ENCODE data around the gene MEA1. TPM values are rescaled to one million over a fixed set of nuclear protein-coding genes. Genes with fewer than 3 reads are reported as not detected.

Gene MEA1
- total and polyA plus RNA-seq, 4 donors = 10.7 to 50.3 (median 30.6) TPM

- H3K4me3 ChIP-seq (ENCODE audit: low read depth in 1 of 3, low read length in 3 of 3) = no peak overlapping the region
- WGBS = 94% methylated on average over 19 of the region's 19 CpGs
- no peak for DNase-seq (ENCODE audit: low spot score)
- H3K9ac ChIP-seq (ENCODE audit: low read depth in 1 of 2, low read length in 2 of 2) = no peak overlapping the region
- H3K27me3 ChIP-seq (ENCODE audit: control insufficient read depth in 4 of 4, insufficient read depth in 4 of 4, low read length in 3 of 4) = no peaks in the 10 kb centered on the region
- no peak overlapping the region for H3K27ac ChIP-seq (ENCODE audit: low read depth in 1 of 2, low read length in 2 of 2)
- H3K9me3 ChIP-seq (ENCODE audit: control insufficient read depth in 4 of 4, low read length in 3 of 4) = no peaks in the 10 kb centered on the region
- peaks cover 5 to 42% (median 15%) of the 10 kb centered on the region in 4 donors for H3K36me3 ChIP-seq (ENCODE audit: control insufficient read depth in 4 of 4, insufficient read depth in 3 of 4, low read depth in 1 of 4, low read length in 3 of 4)
- TF ChIP-seq EGR1 (IDR thresholded peaks at IDR 0.05; ENCODE audit: low read depth in 2 of 2) = no peak
- no peak for TF ChIP-seq HNF4G (IDR thresholded peaks at IDR 0.05)
- peaks cover 2 to 16% (median 10%) of the 10 kb centered on the region in 4 donors for H3K4me1 ChIP-seq (ENCODE audit: control insufficient read depth in 4 of 4, insufficient read depth in 4 of 4, low read length in 3 of 4)
Measured at GRCh38 chr6:43052225-43052841, 38.6 kb upstream of the MEA1 start.

DNA sequence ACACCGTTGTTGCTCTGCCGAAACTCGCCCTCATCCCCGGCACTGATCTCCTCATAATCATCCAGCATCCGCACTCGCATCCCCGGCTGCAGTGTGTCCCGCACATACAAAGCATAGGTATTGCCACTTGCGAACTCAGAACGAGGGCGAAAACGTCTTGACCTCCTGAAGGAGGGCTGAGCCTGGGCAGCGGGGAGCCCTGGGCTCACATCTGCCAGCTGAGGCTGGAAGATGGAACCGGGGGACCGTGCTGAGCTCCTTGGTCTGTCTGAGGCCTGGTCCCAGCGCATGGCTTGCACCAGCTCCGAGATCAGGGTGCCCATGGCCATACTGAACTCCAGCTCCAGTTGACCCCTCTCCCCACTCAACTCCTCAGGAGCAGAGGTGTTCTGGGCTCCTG is 37.2 kb upstream of the MEA1 start:
- H3K36me3 ChIP-seq (ENCODE audit: control insufficient read depth in 4 of 4, insufficient read depth in 3 of 4, low read depth in 1 of 4, low read length in 3 of 4) = peaks cover 9 to 49% (median 23%) of the 10 kb centered on the region in 4 donors
- TF ChIP-seq REST (IDR thresholded peaks at IDR 0.05) (no peak), MAX (IDR thresholded peaks at IDR 0.05) (no peak), TAF1 (conservative IDR thresholded peaks at IDR 0.05) (no peak), NR2F2 (IDR thresholded peaks at IDR 0.05) (no peak), FOXA1 (IDR thresholded peaks at IDR 0.05) (no peak), HNF4A (conservative IDR thresholded peaks at IDR 0.05) (no peak), SP1 (IDR thresholded peaks at IDR 0.05) (no peak), EGR1 (IDR thresholded peaks at IDR 0.05; ENCODE audit: low read depth in 2 of 2) (no peak), YY1 (IDR thresholded peaks at IDR 0.05) (no peak), RAD21 (IDR thresholded peaks at IDR 0.05) (no peak), RXRA (IDR thresholded peaks at IDR 0.05) (no peak)
- TF ChIP-seq, protein P1, sequence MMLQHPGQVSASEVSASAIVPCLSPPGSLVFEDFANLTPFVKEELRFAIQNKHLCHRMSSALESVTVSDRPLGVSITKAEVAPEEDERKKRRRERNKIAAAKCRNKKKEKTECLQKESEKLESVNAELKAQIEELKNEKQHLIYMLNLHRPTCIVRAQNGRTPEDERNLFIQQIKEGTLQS (IDR thresholded peaks at IDR 0.05) = no peak
- no peak overlapping the region for H3K27ac ChIP-seq (ENCODE audit: low read depth in 1 of 2, low read length in 2 of 2)
- no peaks in the 10 kb centered on the region for H3K9me3 ChIP-seq (ENCODE audit: control insufficient read depth in 4 of 4, low read length in 3 of 4)
- H3K4me1 ChIP-seq (ENCODE audit: control insufficient read depth in 4 of 4, insufficient read depth in 4 of 4, low read length in 3 of 4) = peaks cover 2 to 16% (median 10%) of the 10 kb centered on the region in 4 donors
- no peaks in the 10 kb centered on the region for H3K27me3 ChIP-seq (ENCODE audit: control insufficient read depth in 4 of 4, insufficient read depth in 4 of 4, low read length in 3 of 4)
- 97% methylated on average over 17 of the region's 17 CpGs for WGBS
- DNase-seq (ENCODE audit: low spot score) = no peak
- H3K4me3 ChIP-seq (ENCODE audit: low read depth in 1 of 3, low read length in 3 of 3) = no peak overlapping the region
- no peak overlapping the region for H3K9ac ChIP-seq (ENCODE audit: low read depth in 1 of 2, low read length in 2 of 2)

DNA sequence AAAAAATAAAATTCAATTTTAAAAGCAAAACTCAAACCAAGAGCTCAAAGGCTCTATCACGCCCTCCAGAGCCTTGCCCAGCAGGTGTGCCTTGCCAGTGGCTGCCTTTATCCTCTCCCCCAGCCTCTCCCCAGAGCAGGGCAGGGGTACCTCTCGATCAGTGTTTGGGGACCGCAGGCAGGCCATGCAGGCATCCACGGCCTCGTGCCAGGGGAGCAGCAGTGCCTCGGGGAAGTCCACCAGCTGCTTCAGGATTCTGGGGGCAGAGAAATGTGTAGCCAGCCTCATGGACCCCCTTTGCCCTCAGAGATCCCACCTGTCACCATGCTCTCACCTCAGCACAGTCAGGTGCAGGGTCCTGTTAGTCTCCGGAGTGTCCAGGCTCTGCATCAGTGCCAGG is 34.3 kb upstream of the MEA1 start:
- H3K27me3 ChIP-seq (ENCODE audit: control insufficient read depth in 4 of 4, insufficient read depth in 4 of 4, low read length in 3 of 4) = no peaks in the 10 kb centered on the region
- no peak overlapping the region for H3K4me3 ChIP-seq (ENCODE audit: low read depth in 1 of 3, low read length in 3 of 3)
- 95% methylated on average over 7 of the region's 7 CpGs for WGBS
- no peak overlapping the region for H3K27ac ChIP-seq (ENCODE audit: low read depth in 1 of 2, low read length in 2 of 2)
- no peaks in the 10 kb centered on the region for H3K9me3 ChIP-seq (ENCODE audit: control insufficient read depth in 4 of 4, low read length in 3 of 4)
- H3K36me3 ChIP-seq (ENCODE audit: control insufficient read depth in 4 of 4, insufficient read depth in 3 of 4, low read depth in 1 of 4, low read length in 3 of 4) = peaks cover 9 to 59% (median 24%) of the 10 kb centered on the region in 4 donors
- H3K4me1 ChIP-seq (ENCODE audit: control insufficient read depth in 4 of 4, insufficient read depth in 4 of 4, low read length in 3 of 4) = peaks cover 0 to 7% (median 3%) of the 10 kb centered on the region in 4 donors
- no peak for TF ChIP-seq HNF4G (IDR thresholded peaks at IDR 0.05)
- no peak for TF ChIP-seq MAX (IDR thresholded peaks at IDR 0.05)
- TF ChIP-seq GABPA (IDR thresholded peaks at IDR 0.05 in 1 of 2, conservative IDR thresholded peaks at IDR 0.05 in 1 of 2) = no peak
- no peak for TF ChIP-seq CTCF (IDR thresholded peaks at IDR 0.05; ENCODE audit: low read depth, low read length, missing input control)
- TF ChIP-seq, protein P1 (IDR thresholded peaks at IDR 0.05) = no peak
- no peak for TF ChIP-seq SP1 (IDR thresholded peaks at IDR 0.05)
- TF ChIP-seq, protein P2, sequence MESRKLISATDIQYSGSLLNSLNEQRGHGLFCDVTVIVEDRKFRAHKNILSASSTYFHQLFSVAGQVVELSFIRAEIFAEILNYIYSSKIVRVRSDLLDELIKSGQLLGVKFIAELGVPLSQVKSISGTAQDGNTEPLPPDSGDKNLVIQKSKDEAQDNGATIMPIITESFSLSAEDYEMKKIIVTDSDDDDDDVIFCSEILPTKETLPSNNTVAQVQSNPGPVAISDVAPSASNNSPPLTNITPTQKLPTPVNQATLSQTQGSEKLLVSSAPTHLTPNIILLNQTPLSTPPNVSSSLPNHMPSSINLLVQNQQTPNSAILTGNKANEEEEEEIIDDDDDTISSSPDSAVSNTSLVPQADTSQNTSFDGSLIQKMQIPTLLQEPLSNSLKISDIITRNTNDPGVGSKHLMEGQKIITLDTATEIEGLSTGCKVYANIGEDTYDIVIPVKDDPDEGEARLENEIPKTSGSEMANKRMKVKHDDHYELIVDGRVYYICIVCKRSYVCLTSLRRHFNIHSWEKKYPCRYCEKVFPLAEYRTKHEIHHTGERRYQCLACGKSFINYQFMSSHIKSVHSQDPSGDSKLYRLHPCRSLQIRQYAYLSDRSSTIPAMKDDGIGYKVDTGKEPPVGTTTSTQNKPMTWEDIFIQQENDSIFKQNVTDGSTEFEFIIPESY (IDR thresholded peaks at IDR 0.05) = no peak
- TF ChIP-seq HNF4A (conservative IDR thresholded peaks at IDR 0.05) = no peak
- TF ChIP-seq RAD21 (IDR thresholded peaks at IDR 0.05) = no peak
- no peak for TF ChIP-seq NR2F2 (IDR thresholded peaks at IDR 0.05)
- TF ChIP-seq JUND (IDR thresholded peaks at IDR 0.05) = no peak
- TF ChIP-seq EGR1 (IDR thresholded peaks at IDR 0.05; ENCODE audit: low read depth in 2 of 2) = no peak
- no peak for TF ChIP-seq YY1 (IDR thresholded peaks at IDR 0.05)
- no peak for TF ChIP-seq TAF1 (conservative IDR thresholded peaks at IDR 0.05)
- TF ChIP-seq RXRA (IDR thresholded peaks at IDR 0.05) = no peak
- TF ChIP-seq FOXA2 (IDR thresholded peaks at IDR 0.05) = no peak
- no peak overlapping the region for H3K9ac ChIP-seq (ENCODE audit: low read depth in 1 of 2, low read length in 2 of 2)
- no peak for DNase-seq (ENCODE audit: low spot score)
